HG03108 (cell line): Measurements from ENCODE around the gene TTLL6.

ENCODE experiments used
- ATAC-seq: cut with Tn5 transposase; IDR thresholded peaks from one replicate; pipeline ENCODE4 v1.9.1; 2021; ENCODE audit warnings: moderate library complexity; ENCODE audit not compliant: unreplicated experiment

Gene TTLL6

GRCh38 chr17:48761114-48761513 lies 55.9 kb downstream of the TTLL6 start:
- ATAC-seq, result no peak

GRCh38 chr17:48760411-48760810 lies 56.6 kb downstream of the TTLL6 start:
- ATAC-seq, result no peak

- no peak for ATAC-seq
Measured at GRCh38 chr17:48759288-48759687, 57.7 kb downstream of the TTLL6 start.

GRCh38 chr17:48757524-48757961 lies 59.5 kb downstream of the TTLL6 start:
- ATAC-seq, result no peak

GRCh38 chr17:48756830-48757251 lies 60.2 kb downstream of the TTLL6 start:
- no peak for ATAC-seq

GRCh38 chr17:48755356-48755755 lies 61.7 kb downstream of the TTLL6 start:
- no peak for ATAC-seq

- no peak for ATAC-seq
Measured at GRCh38 chr17:48754500-48755261, 62.3 kb downstream of the TTLL6 start.

GRCh38 chr17:48753794-48754499 lies 63.1 kb downstream of the TTLL6 start:
- no peak for ATAC-seq

GRCh38 chr17:48752399-48753288 lies 64.4 kb downstream of the TTLL6 start:
- no peak for ATAC-seq

- no peak for ATAC-seq
Measured at GRCh38 chr17:48751733-48752398, 65.2 kb downstream of the TTLL6 start.

GRCh38 chr17:48751172-48751571 lies 65.9 kb downstream of the TTLL6 start:
- no peak for ATAC-seq

- no peak for ATAC-seq
Measured at GRCh38 chr17:48749621-48750553, 67.1 kb downstream of the TTLL6 start.

GRCh38 chr17:48748718-48749566 lies 68.1 kb downstream of the TTLL6 start:
- ATAC-seq, result no peak

- no peak for ATAC-seq
Measured at GRCh38 chr17:48747445-48748363, 69.3 kb downstream of the TTLL6 start.

- no peak for ATAC-seq
Measured at GRCh38 chr17:48746916-48747444, 70.0 kb downstream of the TTLL6 start.

- no peak for ATAC-seq
Measured at GRCh38 chr17:48745381-48746275, 71.4 kb downstream of the TTLL6 start.
